ENCODE measurements around the gene PRKN.

GRCh38 chr6:161949531-161949930, 778.0 kb downstream of the PRKN start:
- TF ChIP-seq CTCF (IDR thresholded peaks at IDR 0.05; ENCODE audit: low read length) (no peak), EZH2 (optimal IDR thresholded peaks at IDR 0.05; ENCODE audit: low read depth, low read length) (no peak), EZH2phosphoT487 (IDR thresholded peaks at IDR 0.05; ENCODE audit: low read length) (no peak)
